Prostate gland (tissue), 2 donors: ENCODE measurements around the gene LMAN2. TPM values are rescaled to one million over a fixed set of nuclear protein-coding genes. Genes with fewer than 3 reads are reported as not detected.
A peak's percentile ranks its signal among the peaks of the same experiment; 100 is the strongest.
"Not testable (repeated sequence)": the region's sequence is repeated elsewhere in the genome, so short reads cannot be mapped to it uniquely, and the experiment has no call there.

Experiments
- DNase-seq: peaks from one replicate; pipeline ENCODE4 v3.0.0-alpha.2; 2019; ENCODE audit warnings: low spot score
- H3K27ac ChIP-seq, 2 donors: fragments of 200-600 bp; sonication (generic); 2 replicates each; pipeline ENCODE4 v1.5.1; 2017 to 2019
- H3K27me3 ChIP-seq: fragments of 200-600 bp; sonication (generic); replicated peaks from 2 replicates; pipeline ENCODE4 v1.5.1; 2019; ENCODE audit not compliant: insufficient read depth
- H3K36me3 ChIP-seq, 2 donors: fragments of 200-600 bp; sonication (generic); 1 replicate in 1 of 2; 2 replicates in 1 of 2; pipeline versions ENCODE4 v1.5.1 to v1.8.1; 2017 to 2019
- H3K4me1 ChIP-seq: fragments of 200-600 bp; sonication (generic); replicated peaks from 2 replicates; pipeline ENCODE4 v1.5.1; 2019
- H3K4me3 ChIP-seq, 2 donors: fragments of 200-600 bp; sonication (generic); 2 replicates each; pipeline ENCODE4 v1.5.1; 2017 to 2019
- H3K9me3 ChIP-seq: fragments of 200-600 bp; sonication (generic); 2 replicates; pipeline ENCODE4 v1.5.1; 2017
- POLR2A ChIP-seq: fragments of 450-650 bp; IDR thresholded peaks from one replicate; pipeline ENCODE4 v1.6.1; 2016; ENCODE audit warnings: antibody characterized with exemption, mild to moderate bottlenecking
- POLR2AphosphoS5 ChIP-seq: sonication (generic); formaldehyde crosslinking; IDR thresholded peaks from one replicate; pipeline ENCODE4 v1.6.1; 2017; ENCODE audit warnings: antibody characterized with exemption
- WGBS: methylation state at CpG from one replicate; pipeline ENCODE4 v1.1.5; 2018; 5-methylcytosine and 5-hydroxymethylcytosine counted together
- intact Hi-C: fragments of 100-400 bp; cut with DNase I; formaldehyde crosslinking; loops from one replicate; pipeline ENCODE4 v1.14.2; 2022
- total RNA-seq, 2 donors: library from RNA; depleted of rRNA; stranded (reverse); fragments of >200 nt; gene quantifications; one replicate each; pipeline ENCODE4 v1.1.0, GENCODE V29; 2016
- TF ChIP-seq, protein P1 (sequence below), 4 experiments: fragments of 200-600 bp in 2 of 4; fragments of 450-650 bp in 2 of 4; sonication (generic) in 2 of 4; IDR thresholded peaks; 1 replicate in 3 of 4; 2 replicates in 1 of 4; pipeline ENCODE4 v1.5.1; 2016 to 2019; ENCODE audit warnings: antibody characterized with exemption in 4 of 4, mild to moderate bottlenecking in 2 of 4, moderate library complexity in 2 of 4

LMAN2 gene
- total RNA-seq, 2 donors from 2014 or later, result 350 to 369 TPM

DNA sequence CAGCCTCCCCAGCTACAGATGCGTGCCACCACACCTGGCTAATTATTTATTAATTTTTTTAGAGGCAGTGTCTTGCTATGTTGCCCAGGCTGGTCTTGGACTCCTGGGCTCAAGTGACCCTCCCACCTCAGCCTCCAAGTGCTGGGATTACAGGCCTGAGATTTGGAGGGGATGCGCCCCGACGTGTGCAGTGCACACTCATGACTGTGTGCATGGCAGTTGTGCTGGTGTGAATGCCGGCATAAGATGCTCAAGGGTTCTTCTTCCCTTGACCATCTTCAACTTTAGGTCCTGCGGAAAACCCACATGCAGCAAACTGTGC lies 29.3 kb upstream of the LMAN2 start:
- intact Hi-C loops, result no loop called here
- Histone ChIP-seq H3K27me3 (no peaks in the 10 kb centered on the region), H3K27ac (no peak overlapping the region), H3K4me1 (no peaks in the 10 kb centered on the region), H3K36me3 (no peaks in the 10 kb centered on the region), H3K4me3 (no peak overlapping the region), H3K9me3 (no peaks in the 10 kb centered on the region)
- WGBS, result 85% methylated on average over 6 of the region's 6 CpGs
- TF ChIP-seq, protein P1, sequence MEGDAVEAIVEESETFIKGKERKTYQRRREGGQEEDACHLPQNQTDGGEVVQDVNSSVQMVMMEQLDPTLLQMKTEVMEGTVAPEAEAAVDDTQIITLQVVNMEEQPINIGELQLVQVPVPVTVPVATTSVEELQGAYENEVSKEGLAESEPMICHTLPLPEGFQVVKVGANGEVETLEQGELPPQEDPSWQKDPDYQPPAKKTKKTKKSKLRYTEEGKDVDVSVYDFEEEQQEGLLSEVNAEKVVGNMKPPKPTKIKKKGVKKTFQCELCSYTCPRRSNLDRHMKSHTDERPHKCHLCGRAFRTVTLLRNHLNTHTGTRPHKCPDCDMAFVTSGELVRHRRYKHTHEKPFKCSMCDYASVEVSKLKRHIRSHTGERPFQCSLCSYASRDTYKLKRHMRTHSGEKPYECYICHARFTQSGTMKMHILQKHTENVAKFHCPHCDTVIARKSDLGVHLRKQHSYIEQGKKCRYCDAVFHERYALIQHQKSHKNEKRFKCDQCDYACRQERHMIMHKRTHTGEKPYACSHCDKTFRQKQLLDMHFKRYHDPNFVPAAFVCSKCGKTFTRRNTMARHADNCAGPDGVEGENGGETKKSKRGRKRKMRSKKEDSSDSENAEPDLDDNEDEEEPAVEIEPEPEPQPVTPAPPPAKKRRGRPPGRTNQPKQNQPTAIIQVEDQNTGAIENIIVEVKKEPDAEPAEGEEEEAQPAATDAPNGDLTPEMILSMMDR (IDR thresholded peaks at IDR 0.05), result no peak
- TF ChIP-seq POLR2A (no peak), POLR2AphosphoS5 (no peak)
- DNase-seq, result no peak

DNA sequence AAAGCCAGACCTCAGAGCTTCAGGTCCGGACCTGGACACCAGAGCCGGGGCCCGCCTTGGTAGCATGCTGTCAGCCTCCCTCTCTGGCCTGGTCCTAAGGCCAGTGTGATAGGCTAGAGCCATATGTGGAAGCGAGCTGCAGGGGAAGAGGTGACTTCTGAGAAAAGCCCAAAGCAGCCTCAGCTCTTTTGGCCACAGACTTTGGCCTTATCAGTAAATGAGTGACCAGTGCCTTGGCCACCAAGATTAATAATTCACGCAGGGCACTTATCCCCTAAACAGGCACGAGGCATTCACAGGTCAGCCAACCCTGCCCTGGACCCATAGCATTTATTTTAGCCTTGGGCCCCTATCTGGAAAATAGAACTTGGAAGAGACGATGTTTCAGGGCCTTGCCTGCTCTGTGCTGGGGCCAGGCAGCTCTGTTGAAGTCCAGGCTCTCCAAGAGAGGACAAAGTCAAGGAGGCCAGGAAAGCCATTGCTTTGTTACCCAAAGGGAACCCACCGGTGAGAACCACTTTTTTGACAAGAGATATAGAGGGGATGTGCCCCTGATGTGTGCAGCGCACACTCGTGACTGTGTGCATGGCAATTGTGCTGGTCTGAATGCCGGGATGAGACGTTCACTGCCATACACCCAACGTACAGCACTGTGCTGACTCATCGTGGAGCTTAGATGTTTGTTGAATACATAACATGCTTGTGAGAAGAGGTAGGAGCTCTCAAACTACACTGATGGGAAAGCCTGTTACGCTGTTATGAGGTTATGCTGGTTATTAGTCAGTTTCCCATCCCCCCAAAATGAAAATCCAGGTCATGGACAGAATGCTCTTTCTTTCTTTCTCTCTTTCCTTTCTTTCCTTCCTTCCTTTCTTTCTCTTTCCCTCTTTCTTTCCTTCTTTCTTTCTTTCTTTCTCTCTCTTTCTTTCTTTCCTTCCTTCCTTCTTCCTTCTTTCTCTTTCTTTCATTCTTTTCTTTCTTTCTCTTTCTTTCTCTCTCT lies 27.7 kb upstream of the LMAN2 start:
- no peak for TF ChIP-seq POLR2AphosphoS5
- no peak for TF ChIP-seq POLR2A
- TF ChIP-seq, protein P1 (IDR thresholded peaks at IDR 0.05), result no peak
- intact Hi-C loops, result no loop called here
- WGBS, result 83% methylated on average over 13 of the region's 15 CpGs
- H3K27ac ChIP-seq, result no peak overlapping the region
- no peaks in the 10 kb centered on the region for H3K36me3 ChIP-seq
- H3K4me1 ChIP-seq, result no peaks in the 10 kb centered on the region
- no peaks in the 10 kb centered on the region for H3K27me3 ChIP-seq
- no peak overlapping the region for H3K4me3 ChIP-seq
- DNase-seq, result no peak
- H3K9me3 ChIP-seq, result no peaks in the 10 kb centered on the region

DNA sequence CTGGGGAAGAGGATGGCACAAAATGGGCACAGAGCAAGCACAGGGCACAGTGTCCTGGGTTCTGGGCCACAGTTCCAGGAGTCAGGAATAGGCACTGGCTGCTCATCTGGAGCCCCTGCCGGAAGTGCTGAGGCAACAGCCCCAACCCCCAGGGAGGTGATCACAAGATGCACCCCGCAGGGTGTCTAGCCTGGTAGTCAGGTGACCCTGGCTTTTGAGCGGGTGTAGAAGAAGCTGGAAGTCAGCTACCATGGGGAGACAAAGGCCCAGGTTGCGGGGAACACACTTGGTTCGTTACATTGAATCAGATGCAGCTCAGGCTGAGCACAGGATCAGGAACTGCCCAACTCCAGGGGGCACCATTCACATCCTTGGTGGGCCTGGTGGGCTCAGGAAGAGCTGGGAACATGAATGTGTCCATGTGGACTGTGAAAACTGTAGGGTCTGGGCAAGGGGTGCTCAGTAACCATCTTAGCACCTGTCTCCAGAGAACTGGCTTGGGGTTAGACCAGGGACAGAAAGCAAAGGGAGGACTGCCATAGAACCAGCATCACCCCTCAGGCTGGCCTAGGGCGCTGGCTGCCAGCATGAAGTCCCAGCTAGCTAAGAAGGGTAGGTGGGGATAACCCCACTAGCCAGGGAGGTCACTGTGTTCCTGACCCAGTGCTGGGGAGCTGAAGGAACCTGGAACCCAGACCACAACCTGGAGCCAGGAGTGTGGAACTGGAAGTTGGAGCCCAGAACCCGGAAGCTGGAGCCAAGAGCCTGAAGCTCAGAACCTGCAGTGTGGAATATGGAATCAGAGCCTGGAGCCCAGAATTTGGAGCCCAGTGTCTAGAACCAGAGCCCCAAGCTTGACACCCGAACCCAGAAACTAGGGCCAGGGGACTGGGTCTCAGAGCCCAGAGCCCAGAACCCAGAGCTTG lies 26.6 kb upstream of the LMAN2 start:
- H3K36me3 ChIP-seq, result no peaks in the 10 kb centered on the region
- no peaks in the 10 kb centered on the region for H3K9me3 ChIP-seq
- 93% methylated on average over 8 of the region's 8 CpGs for WGBS
- no peak for DNase-seq
- TF ChIP-seq POLR2A (no peak), POLR2AphosphoS5 (no peak)
- TF ChIP-seq, protein P1 (IDR thresholded peaks at IDR 0.05), result no peak
- intact Hi-C loops, result no loop called here
- no peak overlapping the region for H3K27ac ChIP-seq
- H3K27me3 ChIP-seq, result no peaks in the 10 kb centered on the region
- H3K4me3 ChIP-seq, result no peak overlapping the region
- no peaks in the 10 kb centered on the region for H3K4me1 ChIP-seq

DNA sequence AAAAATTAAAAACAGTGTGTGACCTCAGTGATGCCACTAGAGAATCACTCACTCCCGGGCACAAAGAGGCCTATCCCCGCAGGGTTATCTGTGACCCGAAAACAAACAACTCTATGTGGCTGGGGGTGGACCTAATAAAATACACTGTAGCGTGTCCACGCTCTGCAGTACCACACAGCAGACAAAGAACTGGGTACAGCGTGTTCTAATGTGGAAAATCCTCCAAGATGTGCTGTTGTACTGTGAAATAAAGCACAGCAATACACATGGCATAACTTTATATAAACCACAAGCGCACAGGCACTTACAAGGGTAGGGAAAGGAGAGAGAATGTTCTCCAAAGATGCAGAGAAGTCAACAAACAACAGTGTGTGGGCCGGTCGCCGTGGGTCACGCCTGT lies 24.6 kb upstream of the LMAN2 start:
- Histone ChIP-seq H3K9me3 (no peaks in the 10 kb centered on the region), H3K36me3 (no peaks in the 10 kb centered on the region), H3K27ac (peak overlapping the region; percentile 2 to 58), H3K4me3 (no peak overlapping the region), H3K4me1 (no peaks in the 10 kb centered on the region), H3K27me3 (no peaks in the 10 kb centered on the region)
- 31% methylated on average over 11 of the region's 11 CpGs for WGBS
- TF ChIP-seq POLR2AphosphoS5 (peak; percentile 73), POLR2A (no peak)
- TF ChIP-seq, protein P1 (IDR thresholded peaks at IDR 0.05), result peak in 1 of 4 experiments; percentile 11
- no peak for DNase-seq
- intact Hi-C loops, result no loop called here

DNA sequence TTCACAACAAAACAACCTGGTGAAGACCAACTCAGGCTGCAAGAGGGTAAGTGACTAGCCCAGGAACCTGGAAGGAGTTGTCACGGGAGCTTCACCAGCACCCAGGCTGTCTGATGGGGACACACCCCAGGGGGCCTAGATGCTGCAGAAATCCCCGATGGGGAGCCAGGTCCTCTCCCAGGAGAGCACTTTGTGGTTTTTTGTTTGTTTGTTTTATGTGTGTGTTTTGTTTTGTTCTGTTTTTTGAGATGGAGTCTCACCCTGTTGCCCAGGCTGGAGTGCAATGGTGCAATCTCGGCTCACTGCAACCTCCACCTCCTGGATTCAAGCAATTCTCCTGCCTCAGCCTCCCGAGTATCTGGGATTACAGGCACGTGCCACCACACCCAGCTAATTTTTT lies 24.0 kb upstream of the LMAN2 start:
- H3K27ac ChIP-seq, result peak overlapping the region in 1 of 2 donors; percentile 2
- H3K27me3 ChIP-seq, H3K9me3 ChIP-seq, H3K36me3 ChIP-seq, DNase-seq, intact Hi-C loops, H3K4me3 ChIP-seq, H3K4me1 ChIP-seq: not testable (repeated sequence)
- WGBS, result 88% methylated on average over 5 of the region's 5 CpGs
